GM21737 (cell line): ENCODE measurements around the gene MYO16.
"Not testable (repeated sequence)": the region's sequence is repeated elsewhere in the genome, so short reads cannot be mapped to it uniquely, and the experiment has no call there.

ENCODE experiments used
- ATAC-seq: cut with Tn5 transposase; IDR thresholded peaks from one replicate; pipeline ENCODE4 v1.9.1; 2021; ENCODE audit warnings: mild to moderate bottlenecking, moderate library complexity; ENCODE audit not compliant: unreplicated experiment

MYO16 gene

DNA sequence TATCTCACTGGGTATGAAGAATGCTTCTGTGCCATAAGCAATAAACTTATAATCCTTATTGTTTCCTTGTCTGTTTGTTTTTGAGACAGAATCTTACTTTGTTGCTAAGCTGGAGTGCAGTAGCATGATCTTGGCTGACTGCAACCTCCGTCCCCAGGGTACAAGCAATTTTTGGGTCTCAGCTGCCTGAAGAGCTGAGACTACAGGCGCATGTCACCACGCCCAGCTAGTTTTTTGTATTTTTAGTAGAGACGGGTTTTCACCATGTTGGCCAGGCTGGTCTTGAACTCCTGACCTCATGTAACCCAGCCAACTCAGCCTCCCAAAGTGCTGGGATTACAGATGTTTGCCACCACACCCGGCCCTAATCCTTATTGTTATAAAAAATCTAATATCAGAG, 112.5 kb downstream of the MYO16 start:
- ATAC-seq, result no peak

- ATAC-seq, result no peak
These were observed 113.5 kb downstream of the MYO16 start for GRCh38 chr13:108742701-108743451.

- no peak for ATAC-seq
These were observed 114.1 kb downstream of the MYO16 start for GRCh38 chr13:108743522-108743921.

- no peak for ATAC-seq
These were observed 118.4 kb downstream of the MYO16 start for GRCh38 chr13:108747843-108748242.

- no peak for ATAC-seq
These were observed 122.9 kb downstream of the MYO16 start for GRCh38 chr13:108752276-108752675.

GRCh38 chr13:108755083-108755482, 125.7 kb downstream of the MYO16 start:
- no peak for ATAC-seq

DNA sequence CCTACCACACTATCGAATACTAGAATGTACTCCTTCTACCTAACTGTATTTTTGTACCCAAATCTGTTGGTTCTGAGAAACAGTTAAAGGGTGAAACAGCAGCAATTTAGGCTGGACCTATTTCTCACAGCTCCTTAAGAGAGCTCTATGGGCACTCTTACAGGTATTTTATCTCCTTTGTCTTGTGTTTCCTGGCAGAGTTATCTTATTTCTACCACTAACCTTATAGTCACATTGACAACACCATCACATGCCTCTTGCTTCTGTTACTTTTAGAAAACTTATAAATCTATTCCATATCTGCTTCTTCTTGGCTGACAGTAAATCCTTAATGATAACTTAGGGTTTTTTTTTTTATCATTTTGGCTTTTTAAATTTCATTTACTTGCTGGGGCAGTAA, 130.7 kb downstream of the MYO16 start:
- ATAC-seq, result no peak

GRCh38 chr13:108760541-108760940, 131.1 kb downstream of the MYO16 start:
- no peak for ATAC-seq

GRCh38 chr13:108768035-108768434, 138.6 kb downstream of the MYO16 start:
- no peak for ATAC-seq

GRCh38 chr13:108769213-108770070, 140.0 kb downstream of the MYO16 start:
- ATAC-seq, result no peak

DNA sequence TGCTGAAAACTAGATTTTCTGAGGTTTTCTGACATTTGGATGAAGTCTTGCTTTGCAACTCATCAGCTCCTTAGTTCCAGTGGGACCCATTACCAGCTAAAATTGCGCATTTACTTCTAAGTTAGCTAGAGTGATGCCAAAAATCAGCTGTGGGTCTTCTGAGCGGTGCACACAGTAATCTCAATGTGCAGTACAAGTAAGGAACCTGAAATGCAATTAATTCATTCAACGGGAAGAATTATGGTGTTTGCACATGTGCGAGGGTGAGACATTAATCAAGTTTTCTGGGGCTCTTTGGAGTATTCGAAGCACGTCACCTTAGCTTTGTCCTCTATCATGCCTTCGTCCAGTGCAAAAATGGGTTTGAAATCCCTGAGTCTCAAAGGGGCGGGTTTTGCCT, 146.2 kb downstream of the MYO16 start:
- no peak for ATAC-seq

DNA sequence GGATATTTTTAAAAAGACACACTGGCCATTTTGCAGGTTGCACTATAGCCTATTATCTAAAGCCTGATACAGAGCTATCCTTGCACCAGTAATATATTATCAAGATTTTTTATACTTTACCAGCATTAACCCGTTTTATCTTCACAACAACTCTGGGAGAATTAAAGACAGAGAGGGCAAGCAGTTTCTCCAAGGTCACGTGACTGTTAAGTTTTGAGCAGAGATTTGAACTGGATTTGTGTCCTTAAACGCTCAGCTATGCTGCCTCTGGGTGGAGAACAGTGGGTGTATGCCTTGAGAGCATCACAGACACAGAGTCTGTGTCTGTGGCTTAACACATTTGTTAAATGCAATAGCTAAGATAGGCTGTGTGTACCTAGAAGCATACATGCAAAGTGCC, 147.2 kb downstream of the MYO16 start:
- no peak for ATAC-seq

GRCh38 chr13:108777421-108778420, 148.3 kb downstream of the MYO16 start:
- ATAC-seq, result no peak

- ATAC-seq, result no peak
These were observed 149.9 kb downstream of the MYO16 start for GRCh38 chr13:108779308-108779707.

DNA sequence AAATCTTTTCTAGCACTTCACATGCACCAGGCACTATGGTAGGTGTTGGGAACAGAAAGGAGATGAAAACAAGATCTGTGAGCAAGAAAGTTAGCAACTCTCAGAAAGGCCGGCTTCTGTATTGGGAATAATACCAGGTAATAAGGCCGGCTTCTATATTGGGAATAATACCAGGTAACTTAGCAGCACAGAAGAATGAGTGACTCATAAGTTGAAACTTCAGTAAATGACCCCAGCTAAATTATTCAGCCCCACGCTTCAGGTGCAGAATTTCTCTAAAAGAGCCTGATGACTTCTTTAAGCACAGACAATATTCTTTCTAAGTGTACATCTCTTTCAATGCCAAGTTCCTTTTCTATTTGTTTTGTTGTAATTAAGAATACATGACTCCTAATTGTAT, 151.3 kb downstream of the MYO16 start:
- no peak for ATAC-seq

- no peak for ATAC-seq
These were observed 151.9 kb downstream of the MYO16 start for GRCh38 chr13:108781312-108781711.

- not testable (repeated sequence) for ATAC-seq
These were observed 153.1 kb downstream of the MYO16 start for GRCh38 chr13:108782480-108782879.

- no peak for ATAC-seq
These were observed 156.4 kb downstream of the MYO16 start for GRCh38 chr13:108785844-108786243.

DNA sequence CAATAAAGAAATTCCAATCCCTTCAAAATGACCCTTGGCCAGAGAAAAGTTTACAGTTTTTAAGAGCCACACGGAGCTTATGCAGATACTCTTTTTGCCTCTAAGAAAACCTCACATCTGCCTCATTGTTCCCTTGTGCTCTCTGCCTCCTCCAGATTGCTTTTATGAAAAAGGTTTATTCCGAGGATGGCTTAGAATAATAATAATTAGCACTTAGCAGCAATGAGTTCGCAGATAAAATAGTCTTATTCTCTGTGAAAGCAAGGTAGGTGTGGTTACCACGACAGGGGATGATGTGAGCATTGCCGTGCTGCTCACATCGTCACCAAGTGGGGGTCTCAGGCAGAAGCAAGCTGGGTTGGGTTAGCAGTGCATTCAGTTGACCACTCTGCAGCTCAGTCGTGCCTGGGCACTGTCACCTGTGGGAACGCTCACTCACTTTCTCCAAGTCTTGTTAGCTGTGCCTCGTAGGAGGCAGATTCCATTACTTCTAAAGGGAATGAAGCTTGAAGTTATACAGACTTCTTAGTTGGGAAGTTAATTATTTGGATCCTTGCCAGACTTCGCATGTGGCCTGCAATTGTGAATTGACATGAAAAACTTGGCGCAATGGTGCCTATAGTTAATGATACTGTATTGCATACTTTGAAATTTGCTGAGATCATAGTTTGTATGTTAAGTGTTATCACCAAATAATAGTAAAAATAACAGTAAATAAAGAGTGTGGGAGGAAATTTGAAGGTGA, 157.2 kb downstream of the MYO16 start:
- no peak for ATAC-seq

DNA sequence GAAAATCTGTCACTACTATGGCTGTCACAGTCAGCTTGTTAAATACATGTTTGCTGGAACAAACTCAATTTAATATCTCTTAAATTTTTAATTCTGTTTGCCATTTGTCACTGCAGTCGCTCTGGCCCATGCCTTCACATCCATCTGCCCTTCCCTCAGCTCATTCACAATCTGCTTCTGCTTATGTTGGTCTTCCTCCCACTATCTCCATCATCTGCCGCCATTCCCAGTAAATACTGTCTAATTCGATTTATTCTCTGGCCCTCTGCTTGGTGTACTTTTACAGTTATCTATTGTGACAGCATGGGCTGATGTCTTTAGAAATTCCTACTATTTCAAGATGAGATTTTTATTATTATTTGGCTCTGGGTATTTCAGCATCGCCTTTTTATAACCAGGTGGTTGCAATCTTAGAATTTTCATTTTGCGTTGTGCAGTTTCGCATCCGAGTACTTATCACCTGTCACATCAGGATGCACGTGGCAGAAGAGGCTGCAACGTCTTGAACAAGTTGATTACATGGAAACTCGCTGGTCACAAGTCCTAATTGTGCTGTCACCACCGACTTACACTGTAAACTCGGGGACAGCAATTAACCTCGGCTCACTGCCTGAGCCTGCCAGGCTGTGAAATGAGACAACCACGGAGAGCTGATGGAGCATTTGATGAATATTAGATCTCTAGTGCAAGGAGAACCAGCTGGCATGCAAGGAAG, 158.4 kb downstream of the MYO16 start:
- ATAC-seq, result no peak
